HG03439 (cell line): Measurements from ENCODE around the gene TCTN3.
"Not testable (repeated sequence)": the region's sequence is repeated elsewhere in the genome, so short reads cannot be mapped to it uniquely, and the experiment has no call there.

Experiments
- ATAC-seq: cut with Tn5 transposase; IDR thresholded peaks from one replicate; pipeline ENCODE4 v1.9.1; 2021; ENCODE audit warnings: mild to moderate bottlenecking, moderate library complexity; ENCODE audit not compliant: unreplicated experiment

The TCTN3 gene

DNA sequence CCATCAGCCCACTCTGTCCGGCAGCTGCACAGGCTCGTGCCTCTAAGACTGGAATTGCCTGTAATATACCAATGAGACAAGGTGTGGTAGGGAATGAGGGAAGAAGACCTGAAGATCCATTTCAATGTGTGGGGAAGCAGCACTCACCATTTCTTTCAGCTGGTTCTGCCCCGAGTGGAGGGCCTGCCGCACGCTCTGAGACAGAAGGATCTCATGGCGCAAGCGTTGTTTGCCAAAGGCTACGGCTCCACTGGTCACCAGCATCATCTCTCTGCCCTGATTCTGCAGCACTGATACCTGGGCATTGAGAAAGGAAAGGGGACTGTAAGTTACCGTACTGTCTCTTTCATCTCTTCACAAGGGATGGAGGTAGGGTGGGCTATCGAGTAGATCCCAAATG, 56.6 kb downstream of the TCTN3 start:
- no peak for ATAC-seq

DNA sequence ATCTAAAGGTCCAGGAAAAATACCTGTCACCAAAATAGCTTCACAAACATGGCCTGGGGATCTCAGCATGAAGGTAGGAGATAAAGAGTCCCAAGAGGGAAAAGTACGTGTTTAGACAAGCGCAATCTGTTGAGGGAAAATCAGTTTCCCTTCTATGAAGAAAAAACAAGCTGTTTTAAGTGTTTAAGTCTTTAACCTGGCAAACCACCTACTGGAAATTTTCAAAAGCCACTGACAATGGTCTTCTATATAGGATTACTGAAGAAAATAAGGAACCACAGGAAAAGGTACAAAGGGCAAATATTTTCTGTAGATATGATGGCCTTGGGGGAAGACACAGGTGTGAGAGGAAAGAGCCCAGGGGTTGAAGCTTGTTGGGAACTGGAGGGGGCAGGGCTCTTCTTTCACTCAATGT, 58.4 kb downstream of the TCTN3 start:
- no peak for ATAC-seq

DNA sequence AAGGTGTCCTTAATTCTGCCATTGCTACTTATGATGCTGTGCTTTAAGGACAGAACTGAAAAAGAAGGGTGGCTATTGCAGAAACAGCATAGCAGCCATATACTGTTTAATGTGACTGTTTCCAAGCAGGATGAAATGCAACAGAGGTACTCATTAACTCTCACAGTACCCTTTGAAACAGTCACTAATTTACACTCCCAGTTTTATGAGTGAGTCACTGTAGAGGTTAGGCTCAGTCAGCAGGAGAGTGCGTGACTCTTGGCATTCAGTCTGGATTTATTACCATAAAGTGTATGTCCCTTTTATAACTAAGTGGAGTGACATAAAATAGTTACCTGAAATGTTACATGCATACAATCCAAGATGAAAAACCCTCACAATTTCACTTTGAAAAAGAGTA, 64.9 kb downstream of the TCTN3 start:
- ATAC-seq = no peak

DNA sequence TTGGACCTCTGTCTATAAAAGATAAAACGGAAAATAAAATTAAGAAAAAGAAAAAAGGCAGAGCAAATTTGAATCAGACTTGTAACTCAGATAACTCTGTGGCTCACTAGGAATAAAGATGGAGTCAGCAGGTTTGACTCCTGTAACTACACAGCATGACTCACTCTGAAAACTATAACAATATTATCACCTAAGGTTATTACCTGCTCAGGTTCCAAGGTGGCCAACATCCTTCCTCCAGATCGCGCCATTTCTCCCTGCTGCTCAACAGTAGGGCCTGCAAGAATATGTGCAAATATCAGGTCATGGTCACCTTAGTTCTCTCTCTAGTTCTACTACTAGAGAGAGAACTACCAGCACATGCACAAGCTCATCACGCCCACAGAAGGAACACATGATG, 67.2 kb downstream of the TCTN3 start:
- no peak for ATAC-seq

DNA sequence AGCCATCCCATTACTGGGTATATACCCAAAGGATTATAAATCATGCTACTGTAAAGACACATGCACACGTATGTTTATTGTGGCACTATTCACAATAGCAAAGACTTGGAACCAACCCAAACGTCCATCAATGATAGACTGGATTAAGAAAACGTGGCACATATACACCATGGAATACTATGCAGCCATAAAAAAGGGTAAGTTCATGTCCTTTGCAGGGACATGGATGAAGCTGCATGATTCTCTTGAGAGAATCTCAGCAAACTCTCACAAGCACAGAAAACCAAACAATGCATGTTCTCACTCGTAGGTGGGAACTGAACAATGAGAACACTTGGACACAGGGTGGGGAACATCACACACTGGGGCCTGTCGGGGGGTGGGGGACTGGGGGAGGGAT, 73.3 kb downstream of the TCTN3 start:
- ATAC-seq = not testable (repeated sequence)

DNA sequence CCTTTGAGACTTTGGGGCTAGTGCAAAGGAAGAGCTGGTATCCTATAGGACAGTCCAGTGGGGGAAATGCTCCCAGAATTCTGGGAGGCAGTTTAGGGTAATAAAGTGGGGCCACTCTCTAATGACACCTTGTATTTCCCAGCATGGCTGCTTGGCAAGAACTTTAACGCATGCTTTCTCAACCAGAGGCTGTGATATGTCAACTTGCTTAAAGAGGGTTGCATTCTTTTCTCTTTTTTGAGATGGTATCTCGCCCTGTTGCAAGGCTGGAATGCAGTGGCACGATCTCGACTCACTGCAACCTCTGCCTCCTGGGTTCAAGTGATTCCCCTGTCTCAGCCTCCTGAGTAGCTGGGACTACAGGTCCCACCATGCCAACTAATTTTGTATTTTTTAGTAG, 75.6 kb downstream of the TCTN3 start:
- ATAC-seq = no peak

DNA sequence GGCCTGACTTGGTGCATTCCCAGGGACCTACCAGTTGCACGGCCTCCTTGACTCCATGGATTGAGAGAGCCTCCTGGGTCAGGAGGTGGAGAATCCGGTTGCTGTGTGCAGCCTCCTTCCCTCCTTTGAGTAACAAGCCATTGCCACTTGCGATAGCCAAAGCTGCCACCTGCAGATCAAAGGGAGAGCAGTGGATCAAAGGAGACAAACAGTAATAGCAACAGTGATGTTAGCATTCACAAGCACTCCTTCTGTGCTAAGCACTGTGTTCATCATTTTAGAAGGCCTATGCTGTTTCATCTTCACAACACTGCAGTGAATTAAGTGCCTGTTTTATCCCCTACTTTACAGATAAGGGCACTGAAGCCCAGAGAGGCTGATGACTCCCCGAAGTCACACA, 77.3 kb downstream of the TCTN3 start:
- ATAC-seq = no peak
